HG03460 (cell line): ENCODE results near the gene SMAD6.

Experiments
- ATAC-seq: cut with Tn5 transposase; IDR thresholded peaks from one replicate; pipeline ENCODE4 v1.9.1; 2021; ENCODE audit not compliant: unreplicated experiment

Gene SMAD6

GRCh38 chr15:66771351-66771650 lies 69.3 kb downstream of the SMAD6 start:
- no peak for ATAC-seq

- ATAC-seq, result no peak
Measured at GRCh38 chr15:66772604-66773128, 70.6 kb downstream of the SMAD6 start.

- ATAC-seq, result no peak
Measured at GRCh38 chr15:66773129-66773873, 71.3 kb downstream of the SMAD6 start.

GRCh38 chr15:66774001-66774814 lies 72.2 kb downstream of the SMAD6 start:
- ATAC-seq, result no peak

GRCh38 chr15:66775127-66776105 lies 73.4 kb downstream of the SMAD6 start:
- no peak for ATAC-seq

GRCh38 chr15:66777054-66777453 lies 75.0 kb downstream of the SMAD6 start:
- no peak for ATAC-seq

- no peak for ATAC-seq
Measured at GRCh38 chr15:66777596-66778313, 75.7 kb downstream of the SMAD6 start.

- no peak for ATAC-seq
Measured at GRCh38 chr15:66778314-66778665, 76.3 kb downstream of the SMAD6 start.

- no peak for ATAC-seq
Measured at GRCh38 chr15:66778716-66779115, 76.7 kb downstream of the SMAD6 start.

GRCh38 chr15:66779331-66780009 lies 77.4 kb downstream of the SMAD6 start:
- no peak for ATAC-seq

- ATAC-seq, result no peak
Measured at GRCh38 chr15:66780172-66780972, 78.3 kb downstream of the SMAD6 start.

GRCh38 chr15:66780973-66781718 lies 79.1 kb downstream of the SMAD6 start:
- no peak for ATAC-seq

- ATAC-seq, result no peak
Measured at GRCh38 chr15:66782785-66783184, 80.7 kb downstream of the SMAD6 start.

GRCh38 chr15:66783314-66783713 lies 81.3 kb downstream of the SMAD6 start:
- ATAC-seq, result no peak

GRCh38 chr15:66783725-66784124 lies 81.7 kb downstream of the SMAD6 start:
- no peak for ATAC-seq

GRCh38 chr15:66784174-66784573 lies 82.1 kb downstream of the SMAD6 start:
- ATAC-seq, result no peak

GRCh38 chr15:66785637-66786036 lies 83.6 kb downstream of the SMAD6 start:
- ATAC-seq, result no peak

GRCh38 chr15:66786222-66786621 lies 84.2 kb downstream of the SMAD6 start:
- ATAC-seq, result no peak
